PC-9 (cell line): ENCODE results near the gene RASGEF1C. TPM values are rescaled to one million over a fixed set of nuclear protein-coding genes. Genes with fewer than 3 reads are reported as not detected.

Experiments used
- BruUV-seq: library from RNA; stranded (reverse); fragments of 400-500 nt; replicated peaks from 2 replicates; lab custom pipeline; 2021; lab: Mats Ljungman, UMichigan
- CTCF ChIA-PET: fragments of 300-600 bp; sonication (Branson Sonifier 250); formaldehyde crosslinking; loops from one replicate; lab custom pipeline; 2022; ENCODE audit warnings: antibody characterized with exemption; lab: Charles Lee
- POLR2A ChIA-PET: fragments of 300-600 bp; sonication (Branson Sonifier 250); formaldehyde crosslinking; loops from one replicate; lab custom pipeline; 2022; ENCODE audit warnings: antibody characterized with exemption; ENCODE audit not compliant: unreplicated experiment; lab: Charles Lee
- DNase-seq, 2 experiments: peaks; one replicate each; pipeline versions ENCODE4 v3.0.0 to v3.0.0-alpha.2; 2015 to 2022; ENCODE audit warnings: mixed read lengths in 1 of 2
- H2AFZ ChIP-seq: fragments of 200-600 bp; sonication (generic); 2 replicates; pipeline ENCODE4 v1.8.1; 2017; ENCODE audit warnings: antibody characterized with exemption
- H3F3A ChIP-seq: fragments of 200-600 bp; sonication (generic); 2 replicates; pipeline ENCODE4 v1.8.1; 2017; ENCODE audit warnings: antibody characterized with exemption, mild to moderate bottlenecking, low read depth; ENCODE audit not compliant: insufficient read depth
- H3K27ac ChIP-seq: fragments of 200-600 bp; sonication (generic); 2 replicates; pipeline ENCODE4 v1.6.1; 2016; ENCODE audit warnings: mixed run types
- H3K27me3 ChIP-seq: fragments of 200-600 bp; sonication (generic); 2 replicates; pipeline ENCODE4 v1.6.1; 2016; ENCODE audit warnings: low read depth, mixed run types; ENCODE audit not compliant: insufficient read depth
- H3K36me3 ChIP-seq: fragments of 200-600 bp; sonication (generic); 2 replicates; pipeline ENCODE4 v1.6.1; 2016; ENCODE audit warnings: low read depth, mixed run types
- H3K4me1 ChIP-seq: fragments of 200-600 bp; sonication (generic); replicated peaks from 2 replicates; pipeline ENCODE4 v1.6.1; 2016; ENCODE audit warnings: mixed run types; ENCODE audit not compliant: insufficient read depth
- H3K4me2 ChIP-seq: fragments of 200-600 bp; sonication (generic); 2 replicates; pipeline ENCODE4 v1.6.1; 2017; ENCODE audit warnings: mixed run types
- H3K4me3 ChIP-seq: fragments of 200-600 bp; sonication (generic); 2 replicates; pipeline ENCODE4 v1.6.1; 2016; ENCODE audit warnings: mixed run types
- H3K79me2 ChIP-seq: fragments of 200-600 bp; sonication (generic); 2 replicates; pipeline ENCODE4 v1.6.1; 2017; ENCODE audit warnings: low read depth, mixed run types
- H3K9me2 ChIP-seq: fragments of 200-600 bp; sonication (generic); 2 replicates; pipeline ENCODE4 v1.8.1; 2017; ENCODE audit warnings: mild to moderate bottlenecking; ENCODE audit not compliant: insufficient read depth
- H3K9me3 ChIP-seq: fragments of 200-600 bp; sonication (generic); 2 replicates; pipeline ENCODE4 v1.8.1; 2016; ENCODE audit warnings: low read depth; ENCODE audit not compliant: insufficient read depth
- H4K20me1 ChIP-seq: fragments of 200-600 bp; sonication (generic); 2 replicates; pipeline ENCODE4 v1.8.1; 2017; ENCODE audit not compliant: insufficient read depth
- CTCF ChIP-seq: fragments of 200-600 bp; sonication (generic); conservative IDR thresholded peaks from 2 replicates; pipeline ENCODE4 v1.6.1; 2017; ENCODE audit warnings: mixed run types, antibody characterized with exemption, mild to moderate bottlenecking, moderate library complexity
- EZH2 ChIP-seq: fragments of 200-600 bp; sonication (generic); IDR thresholded peaks from 2 replicates; pipeline ENCODE4 v1.8.0; 2017; ENCODE audit warnings: antibody characterized with exemption, low read depth
- intact Hi-C: fragments of 100-400 bp; cut with micrococcal nuclease; formaldehyde crosslinking; loops from one replicate; pipeline ENCODE4 v1.10.0; 2022; ENCODE audit not compliant: unreplicated experiment
- total RNA-seq: library from RNA; stranded (reverse); gene quantifications from 2 replicates; pipeline ENCODE4 v1.2.3, GENCODE V29; 2021

RASGEF1C gene
- total RNA-seq, 1 experiment from 2014 or later: not detected

- Histone ChIP-seq H3K27ac (no peak overlapping the region), H3K9me3 (no peaks in the 10 kb centered on the region), H3K9me2 (no peaks in the 10 kb centered on the region), H3K4me2 (no peak overlapping the region), H3K4me1 (no peaks in the 10 kb centered on the region), H3F3A (no peaks in the 10 kb centered on the region), H3K4me3 (no peak overlapping the region), H4K20me1 (no peaks in the 10 kb centered on the region), H3K27me3 (no peaks in the 10 kb centered on the region; the same call in 1 of the 2 replicates), H3K36me3 (no peaks in the 10 kb centered on the region), H2AFZ (no peak overlapping the region), H3K79me2 (no peaks in the 10 kb centered on the region)
- no TSS peak for BruUV-seq
- no peak for TF ChIP-seq EZH2
- no peak for TF ChIP-seq CTCF
- ChIA-PET CTCF (no interaction called here), POLR2A (no interaction called here)
- no peak for DNase-seq
- intact Hi-C loops: loop anchor here (5.0 to 10.0 kb wide), 2 partner anchors 89 to 399 kb away; no protein-coding TSS in a partner anchor
Observed at GRCh38 chr5:180205916-180206315, 3.1 kb downstream of the RASGEF1C start.

DNA sequence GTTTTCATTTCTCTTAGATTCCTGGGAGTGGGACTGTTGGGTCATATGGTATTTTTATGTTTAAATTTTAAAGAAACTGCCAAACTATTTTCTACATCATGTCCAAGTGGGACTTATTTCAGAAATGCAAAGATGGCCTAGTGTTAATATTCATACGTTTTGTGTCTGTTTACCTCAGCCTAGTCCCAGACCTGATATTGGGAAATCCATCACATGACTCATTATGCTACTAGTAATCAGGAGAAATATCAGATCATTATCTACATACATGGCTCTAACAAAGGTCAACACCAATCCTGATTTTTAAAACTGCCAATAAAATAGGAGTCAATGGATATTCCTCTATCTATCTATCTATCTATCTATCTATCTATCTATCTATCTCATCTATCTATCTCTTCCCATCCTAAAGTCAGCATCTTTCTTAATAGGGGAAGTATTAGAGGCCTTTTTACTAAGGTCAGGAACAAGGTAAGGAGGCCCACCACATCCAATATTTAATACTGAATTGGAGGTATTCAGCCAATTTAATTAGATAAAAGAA is 4.7 kb downstream of the RASGEF1C start:
- POLR2A ChIA-PET: interaction anchor here (0.6 kb wide), 1 partner anchor 88 kb away, joined by 3 read pairs; no protein-coding TSS in a partner anchor
- Histone ChIP-seq H3K4me2 (no peak overlapping the region), H3K27me3 (no peaks in the 10 kb centered on the region; the same call in 1 of the 2 replicates), H3K9me2 (no peaks in the 10 kb centered on the region), H3K4me1 (no peaks in the 10 kb centered on the region), H3F3A (no peaks in the 10 kb centered on the region), H3K27ac (no peak overlapping the region), H3K9me3 (no peaks in the 10 kb centered on the region), H2AFZ (no peak overlapping the region), H3K79me2 (no peaks in the 10 kb centered on the region), H3K36me3 (no peaks in the 10 kb centered on the region), H3K4me3 (no peak overlapping the region), H4K20me1 (no peaks in the 10 kb centered on the region)
- DNase-seq: no peak
- BruUV-seq: no TSS peak
- intact Hi-C loops: loop anchor here (5.0 to 10.0 kb wide), 3 partner anchors 268 to 400 kb away; partner anchors contain the start of gene CNOT6
- CTCF ChIA-PET: no interaction called here
- TF ChIP-seq EZH2 (no peak), CTCF (no peak)

DNA sequence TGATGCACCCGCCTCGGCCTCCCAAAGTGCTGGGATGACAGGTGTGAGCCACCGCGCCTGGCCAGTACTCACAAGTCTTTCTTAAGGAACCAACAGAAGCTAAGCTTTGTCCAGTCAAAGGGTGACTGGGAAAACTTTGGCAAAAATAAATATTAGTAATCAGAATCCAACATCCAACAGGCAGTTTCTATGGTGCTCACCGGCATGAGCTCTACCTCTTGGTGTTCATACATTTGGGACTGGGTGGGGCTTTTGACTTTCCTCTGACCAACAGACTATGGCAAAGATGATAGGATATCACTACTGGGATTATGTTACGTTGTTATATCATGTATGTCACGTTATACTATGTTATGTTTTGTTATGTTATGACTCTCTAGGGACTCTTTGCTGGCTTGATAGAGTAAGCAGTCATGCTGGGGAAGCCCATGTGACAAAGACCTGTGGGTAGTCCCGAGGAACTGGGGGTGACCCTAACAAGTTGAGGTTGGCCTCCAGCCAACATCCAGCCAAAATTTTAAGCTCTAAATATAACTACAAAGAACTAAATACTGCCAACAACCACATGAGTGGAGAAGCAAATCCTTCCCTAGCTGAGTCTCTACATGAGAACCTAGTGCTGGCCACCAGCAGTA is 6.0 kb downstream of the RASGEF1C start:
- Histone ChIP-seq H3K27me3 (no peaks in the 10 kb centered on the region), H3F3A (no peaks in the 10 kb centered on the region), H3K4me1 (no peaks in the 10 kb centered on the region), H3K79me2 (no peaks in the 10 kb centered on the region), H4K20me1 (no peaks in the 10 kb centered on the region), H3K36me3 (no peaks in the 10 kb centered on the region), H3K27ac (no peak overlapping the region), H3K9me2 (no peaks in the 10 kb centered on the region), H3K4me2 (no peak overlapping the region), H3K4me3 (no peak overlapping the region), H3K9me3 (no peaks in the 10 kb centered on the region), H2AFZ (no peak overlapping the region)
- no peak for DNase-seq
- ChIA-PET POLR2A (no interaction called here), CTCF (no interaction called here)
- TF ChIP-seq EZH2 (no peak), CTCF (no peak)
- intact Hi-C loops: loop anchor here (5.0 to 10.0 kb wide), 3 partner anchors 269 to 402 kb away; partner anchors contain the start of gene CNOT6
- no TSS peak for BruUV-seq
